Esophagus muscularis mucosa (tissue), 3 donors: ENCODE results near the gene NDUFS5.
"Not testable (repeated sequence)": the region's sequence is repeated elsewhere in the genome, so short reads cannot be mapped to it uniquely, and the experiment has no call there.

Source experiments
- EP300 ChIP-seq: sonication (generic); formaldehyde crosslinking; IDR thresholded peaks from one replicate; pipeline ENCODE4 v1.6.1; 2017; ENCODE audit warnings: antibody characterized with exemption
- TF ChIP-seq, protein P1 (sequence below), 3 experiments: fragments of 200-600 bp in 2 of 3; fragments of 450-650 bp in 1 of 3; sonication (generic) in 2 of 3; IDR thresholded peaks; one replicate each; pipeline ENCODE4 v1.5.1; 2017 to 2019; ENCODE audit warnings: antibody characterized with exemption in 3 of 3, mild to moderate bottlenecking in 2 of 3, moderate library complexity in 1 of 3

DNA sequence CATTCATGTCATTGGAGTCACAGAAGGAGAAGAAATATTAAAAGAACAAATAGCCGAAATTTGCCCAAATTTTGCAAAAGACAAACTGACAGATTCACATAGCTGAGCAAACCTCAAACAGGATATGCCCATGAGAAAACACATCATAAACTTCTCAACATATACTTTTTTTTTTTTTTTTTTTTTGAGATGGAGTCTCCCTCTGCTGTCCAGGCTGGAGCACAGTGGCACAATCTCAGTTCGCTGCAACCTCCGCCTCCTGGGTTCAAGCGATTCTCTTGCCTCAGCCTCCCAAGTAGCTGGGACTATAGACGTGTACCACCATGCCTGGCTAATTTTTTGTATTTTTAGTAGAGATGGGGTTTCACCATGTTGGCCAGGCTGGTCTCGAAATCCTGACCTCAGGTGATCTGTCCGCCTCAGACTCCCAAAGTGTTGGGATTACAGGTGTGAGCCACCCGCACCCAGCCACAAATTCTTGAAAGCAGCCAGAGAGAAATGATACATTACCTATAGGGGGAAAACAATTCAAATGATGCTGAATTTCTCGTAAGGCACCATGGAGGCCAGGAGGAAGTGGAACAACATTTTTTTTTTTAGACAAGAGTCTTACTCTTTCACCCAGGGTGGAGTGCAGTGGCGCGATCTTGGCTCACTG is 25.2 kb downstream of the NDUFS5 start:
- TF ChIP-seq, protein P1, sequence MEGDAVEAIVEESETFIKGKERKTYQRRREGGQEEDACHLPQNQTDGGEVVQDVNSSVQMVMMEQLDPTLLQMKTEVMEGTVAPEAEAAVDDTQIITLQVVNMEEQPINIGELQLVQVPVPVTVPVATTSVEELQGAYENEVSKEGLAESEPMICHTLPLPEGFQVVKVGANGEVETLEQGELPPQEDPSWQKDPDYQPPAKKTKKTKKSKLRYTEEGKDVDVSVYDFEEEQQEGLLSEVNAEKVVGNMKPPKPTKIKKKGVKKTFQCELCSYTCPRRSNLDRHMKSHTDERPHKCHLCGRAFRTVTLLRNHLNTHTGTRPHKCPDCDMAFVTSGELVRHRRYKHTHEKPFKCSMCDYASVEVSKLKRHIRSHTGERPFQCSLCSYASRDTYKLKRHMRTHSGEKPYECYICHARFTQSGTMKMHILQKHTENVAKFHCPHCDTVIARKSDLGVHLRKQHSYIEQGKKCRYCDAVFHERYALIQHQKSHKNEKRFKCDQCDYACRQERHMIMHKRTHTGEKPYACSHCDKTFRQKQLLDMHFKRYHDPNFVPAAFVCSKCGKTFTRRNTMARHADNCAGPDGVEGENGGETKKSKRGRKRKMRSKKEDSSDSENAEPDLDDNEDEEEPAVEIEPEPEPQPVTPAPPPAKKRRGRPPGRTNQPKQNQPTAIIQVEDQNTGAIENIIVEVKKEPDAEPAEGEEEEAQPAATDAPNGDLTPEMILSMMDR (IDR thresholded peaks at IDR 0.05): not testable (repeated sequence)
- not testable (repeated sequence) for TF ChIP-seq EP300
